GM12878 (cell line): ENCODE data around the gene PRMT2. TPM values are rescaled to one million over a fixed set of nuclear protein-coding genes. Genes with fewer than 3 reads are reported as not detected.

ENCODE experiments used
- ATAC-seq: fragments of 200-7000 bp; cut with Tn5 transposase; 3 replicates; pipeline ENCODE4 v1.9.1; 2020; ENCODE audit warnings: mild to moderate bottlenecking, moderate library complexity
- BruUV-seq: library from RNA; stranded (reverse); fragments of 400-500 nt; replicated peaks from 2 replicates; lab custom pipeline; 2021; lab: Mats Ljungman, UMichigan
- CTCF ChIA-PET: fragments of 300-600 bp; sonication (Branson Sonifier 250); formaldehyde crosslinking; extraction: SDS; loops from one replicate; lab custom pipeline; 2021; ENCODE audit warnings: inconsistent platforms; lab: Yijun Ruan, JAX
- POLR2A ChIA-PET: fragments of 350-600 bp; formaldehyde crosslinking; extraction: SDS; loops from one replicate; lab custom pipeline; 2021; ENCODE audit warnings: inconsistent platforms; lab: Charles Lee
- RAD21 ChIA-PET: fragments of 300-600 bp; sonication (Branson Sonifier 250); formaldehyde crosslinking; loops from one replicate; lab custom pipeline; 2023; ENCODE audit warnings: antibody characterized with exemption; ENCODE audit not compliant: unreplicated experiment; lab: Charles Lee
- SMC1A ChIA-PET: fragments of 300-600 bp; sonication (Branson Sonifier 250); formaldehyde crosslinking; loops from one replicate; lab custom pipeline; 2023; ENCODE audit not compliant: unreplicated experiment, uncharacterized antibody; lab: Charles Lee
- DNase-seq: peaks from one replicate; pipeline ENCODE4 v3.0.0-alpha.2; 2011; ENCODE audit warnings: low read depth, low spot score
- FAIRE-seq: peaks from 3 replicates; lab custom pipeline; 2011; peaks lifted over from hg19 to GRCh38; lab: Jason Lieb, UNC
- H2AFZ ChIP-seq: 2 replicates; pipeline ENCODE4 v1.6.0; 2011; ENCODE audit warnings: low read depth, low read length, control low read depth; ENCODE audit not compliant: control insufficient read depth
- H3K27ac ChIP-seq: 2 replicates; pipeline ENCODE4 v1.5.1; 2011; ENCODE audit warnings: control low read depth; ENCODE audit not compliant: control insufficient read depth, insufficient read depth
- H3K27me3 ChIP-seq, 2 experiments: replicated peaks in 1 of 2; 2 replicates each; pipeline versions ENCODE4 v1.6.0 to v1.6.1; 2011; ENCODE audit warnings: low read length in 1 of 2; ENCODE audit not compliant: control insufficient read depth in 2 of 2, insufficient read depth in 2 of 2
- H3K36me3 ChIP-seq, 2 experiments: 2 replicates each; pipeline ENCODE4 v1.5.1; 2011; ENCODE audit warnings: low read length in 1 of 2; ENCODE audit not compliant: control insufficient read depth in 2 of 2, insufficient read depth in 2 of 2
- H3K4me1 ChIP-seq: 2 replicates; pipeline ENCODE4 v1.6.1; 2011; ENCODE audit warnings: mild to moderate bottlenecking, low read length, moderate library complexity, mixed read lengths; ENCODE audit not compliant: control insufficient read depth, insufficient read depth
- H3K4me2 ChIP-seq: 2 replicates; pipeline ENCODE4 v1.6.0; 2011; ENCODE audit warnings: control low read depth; ENCODE audit not compliant: control insufficient read depth, insufficient read depth
- H3K4me3 ChIP-seq: fragments of 200-600 bp; sonication (generic); 2 replicates; pipeline ENCODE4 v1.5.1; 2016
- H3K79me2 ChIP-seq: 2 replicates; pipeline ENCODE4 v1.6.0; 2011; ENCODE audit warnings: low read length; ENCODE audit not compliant: control insufficient read depth, insufficient read depth
- H3K9ac ChIP-seq: 2 replicates; pipeline ENCODE4 v1.8.0; 2011; ENCODE audit warnings: low read length, control low read depth, mixed read lengths; ENCODE audit not compliant: control insufficient read depth, insufficient read depth
- H3K9me3 ChIP-seq: replicated peaks from 3 replicates; pipeline ENCODE4 v1.5.1; 2011; ENCODE audit warnings: mild to moderate bottlenecking, low read length; ENCODE audit not compliant: control insufficient read depth, insufficient read depth
- H4K20me1 ChIP-seq: 2 replicates; pipeline ENCODE4 v1.6.0; 2011; ENCODE audit not compliant: control insufficient read depth, insufficient read depth
- BHLHE40 ChIP-seq, 2 experiments: fragments of 450-650 bp in 1 of 2; IDR thresholded peaks; 2 replicates each; pipeline ENCODE4 v1.6.1; 2011 to 2017; ENCODE audit warnings: low read depth in 2 of 2, borderline replicate concordance in 1 of 2, improper control_type of control experiment in 1 of 2, low read length in 1 of 2, mild to moderate bottlenecking in 1 of 2
- CREM ChIP-seq: IDR thresholded peaks from 2 replicates; pipeline ENCODE4 v1.6.1; 2014; ENCODE audit warnings: antibody characterized with exemption, low read depth
- HDGF ChIP-seq: fragments of 450-650 bp; IDR thresholded peaks from 2 replicates; pipeline ENCODE4 v1.6.1; 2016; ENCODE audit warnings: antibody characterized with exemption
- POLR2AphosphoS2 ChIP-seq: IDR thresholded peaks from 2 replicates; pipeline ENCODE4 v1.6.1; 2011; ENCODE audit warnings: low read depth, mild to moderate bottlenecking, low read length, improper control_type of control experiment, moderate library complexity
- SIN3A ChIP-seq: IDR thresholded peaks from 2 replicates; pipeline ENCODE4 v1.6.1; 2012; ENCODE audit warnings: low read depth, low read length, improper control_type of control experiment
- TBL1XR1 ChIP-seq: IDR thresholded peaks from 2 replicates; pipeline ENCODE4 v1.6.1; 2012; ENCODE audit warnings: low read depth, low read length, improper control_type of control experiment
- ZNF384 ChIP-seq: IDR thresholded peaks from 2 replicates; pipeline ENCODE4 v1.6.1; 2012; ENCODE audit warnings: low read depth, mild to moderate bottlenecking, low read length, improper control_type of control experiment, borderline replicate concordance
- WGBS: methylation state at CpG from one replicate; pipeline ENCODE4 v1.1.6; 2016; ENCODE audit warnings: low lambda C conversion rate; ENCODE audit not compliant: insufficient replicate concordance, insufficient coverage; ENCODE audit errors: missing lambda C conversion rate; 5-methylcytosine and 5-hydroxymethylcytosine counted together
- in situ Hi-C: fragments of 300-500 bp; cut with MboI; formaldehyde crosslinking; loops from 9 replicates; pipeline ENCODE4 v1.14.3; 2018; ENCODE audit warnings: mixed read lengths
- intact Hi-C: fragments of 100-400 bp; cut with micrococcal nuclease; formaldehyde crosslinking; loops from one replicate; pipeline ENCODE4 v1.14.2; 2022; ENCODE audit not compliant: unreplicated experiment
- polyA plus RNA-seq, 11 experiments: library from polyadenylated mRNA; depleted of rRNA in 4 of 11; unstranded in 6 of 11; stranded (reverse) in 5 of 11; fragments of >200 nt; fragmentation: Nextera tagmentation in 4 of 11; fragmentation: Illumina TruSeq in 1 of 11; extraction: Ambion mirVana in 4 of 11; extraction: Trizol in 1 of 11; gene quantifications; 1 replicate in 1 of 11; 2 replicates in 10 of 11; pipeline versions ENCODE4 v1.2.1 to v1.2.3, GENCODE V29; 2011 to 2016; ENCODE audit warnings: inconsistent platforms in 2 of 11, missing spikeins in 2 of 11, low read depth in 1 of 11
- total RNA-seq, 4 experiments: library from RNA; depleted of rRNA in 3 of 4; stranded (reverse); fragments of >200 nt in 3 of 4; fragmentation: Illumina TruSeq in 1 of 4; extraction: Trizol in 1 of 4; gene quantifications; 2 replicates each; pipeline versions ENCODE4 v1.2.1 to v1.2.3, GENCODE V29; 2013 to 2021

The PRMT2 gene
- total and polyA plus RNA-seq, 10 of the 15 experiments (the other 5 are each of a cell fraction or from before 2014, with no cell fraction given), result 16.1 to 48.6 (median 36.2) TPM

DNA sequence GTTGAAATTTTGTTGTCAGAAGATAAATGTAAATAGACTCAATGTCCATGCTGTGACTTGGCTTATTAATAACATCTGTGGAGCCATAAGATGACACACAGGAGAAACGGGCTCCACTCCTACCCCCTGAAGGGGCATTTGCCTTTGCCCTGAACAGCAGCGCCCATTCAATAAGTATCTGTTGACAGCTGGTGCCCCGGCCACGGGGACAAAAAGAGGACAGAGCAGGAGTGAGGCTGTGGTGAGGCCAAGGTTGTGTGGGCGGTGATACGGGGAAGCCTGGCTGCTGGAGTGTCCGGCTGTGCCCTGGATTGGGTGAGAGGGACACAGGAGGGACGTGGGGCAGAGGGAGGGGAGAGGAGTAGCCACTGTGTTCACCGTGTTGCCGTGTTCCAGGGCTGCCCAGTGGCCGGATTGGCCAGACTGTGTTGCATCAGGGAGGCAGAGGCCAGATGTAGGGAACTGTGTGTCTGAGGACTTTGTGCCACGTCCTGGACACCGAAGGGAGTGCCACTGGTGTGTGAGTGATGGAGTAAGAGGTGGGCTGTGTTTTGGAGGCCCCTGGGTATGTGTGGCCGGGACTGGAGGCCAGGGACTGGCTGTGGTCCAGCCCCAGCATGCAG, 15.1 kb downstream of the PRMT2 start (continued):
- TF ChIP-seq HDGF (no peak), POLR2AphosphoS2 (no peak), ZNF384 (no peak), SIN3A (no peak), TBL1XR1 (no peak), CREM (no peak)

GRCh38 chr21:46651121-46651520, 15.6 kb downstream of the PRMT2 start:
- no peaks in the 10 kb centered on the region for H3K79me2 ChIP-seq
- H2AFZ ChIP-seq, result no peak overlapping the region
- no peaks in the 10 kb centered on the region for H3K27me3 ChIP-seq
- H3K4me1 ChIP-seq, result no peaks in the 10 kb centered on the region
- no peaks in the 10 kb centered on the region for H4K20me1 ChIP-seq
- ChIA-PET RAD21 (no interaction called here), POLR2A (interaction anchor here (0.6 kb wide), 1 partner anchor 677 kb away, joined by 5 read pairs; no protein-coding TSS in a partner anchor), SMC1A (no interaction called here), CTCF (no interaction called here)
- intact Hi-C loops (no loop called here), in situ Hi-C loops (no loop called here)
- TF ChIP-seq BHLHE40 (IDR thresholded peaks at IDR 0.05; ENCODE audit: borderline replicate concordance in 1 of 2, low read depth in 2 of 2, low read length in 1 of 2), result no peak
- H3K27ac ChIP-seq, result no peak overlapping the region
- DNase-seq (no peak), ATAC-seq (no peak), FAIRE-seq (no peak)
- H3K9me3 ChIP-seq, result peaks cover 1% of the 10 kb centered on the region; the same call in 2 of the 3 replicates
- no peak overlapping the region for H3K4me2 ChIP-seq
- no peak overlapping the region for H3K4me3 ChIP-seq
- 91% methylated on average over 7 of the region's 7 CpGs for WGBS
- no peak overlapping the region for H3K9ac ChIP-seq
- peaks cover 10 to 33% of the 10 kb centered on the region in 2 experiments for H3K36me3 ChIP-seq
- no TSS peak for BruUV-seq
